Endothelial cell of umbilical vein (primary cell): ENCODE results near the gene TFIP11.

Experiments used
- EZH2 ChIP-seq: IDR thresholded peaks from 2 replicates; pipeline ENCODE4 v1.6.1; 2012; ENCODE audit warnings: borderline replicate concordance, low read depth, mild to moderate bottlenecking, moderate library complexity, low read length, inconsistent platforms; ENCODE audit not compliant: severe bottlenecking
- MYC ChIP-seq: IDR thresholded peaks from one replicate; pipeline ENCODE4 v1.6.1; 2011; ENCODE audit warnings: mild to moderate bottlenecking, low read depth, low read length
- POLR2A ChIP-seq: IDR thresholded peaks from 2 replicates; pipeline ENCODE4 v1.6.1; 2012; ENCODE audit warnings: low read depth, mild to moderate bottlenecking, control low read depth, low read length
- TF ChIP-seq, protein P1 (sequence below), 2 donors: IDR thresholded peaks; 1 replicate in 1 of 2; 2 replicates in 1 of 2; pipeline ENCODE4 v1.5.1; 2011; ENCODE audit warnings: low read length in 2 of 2, mild to moderate bottlenecking in 2 of 2, moderate library complexity in 2 of 2, control low read depth in 1 of 2, inconsistent platforms in 1 of 2, low read depth in 1 of 2; ENCODE audit not compliant: insufficient read depth in 1 of 2; ENCODE audit errors: extremely low read depth in 1 of 2
- TF ChIP-seq, protein P2 (sequence below): IDR thresholded peaks from 2 replicates; pipeline ENCODE4 v1.6.1; 2011; ENCODE audit not compliant: insufficient read depth, insufficient read length

DNA sequence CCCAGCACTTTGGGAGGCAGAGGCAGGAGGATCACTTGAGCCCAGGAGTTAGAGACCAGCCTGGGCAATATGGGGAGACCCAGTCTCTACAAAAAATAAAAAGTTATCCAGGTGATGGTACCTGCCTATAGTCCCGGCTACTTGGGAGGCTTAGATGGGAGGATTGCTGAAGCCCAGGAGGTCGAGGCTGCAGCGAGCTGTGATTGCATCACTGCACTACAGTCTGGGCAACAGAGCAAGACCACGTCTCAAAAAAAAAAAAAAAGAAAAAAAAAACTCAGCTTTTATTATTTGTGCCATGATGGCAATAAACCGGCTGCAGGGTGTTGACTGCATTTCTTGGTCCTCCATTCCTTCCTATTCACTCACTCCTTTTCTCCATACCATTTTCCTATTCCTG, 33.6 kb upstream of the TFIP11 start:
- TF ChIP-seq, protein P1, sequence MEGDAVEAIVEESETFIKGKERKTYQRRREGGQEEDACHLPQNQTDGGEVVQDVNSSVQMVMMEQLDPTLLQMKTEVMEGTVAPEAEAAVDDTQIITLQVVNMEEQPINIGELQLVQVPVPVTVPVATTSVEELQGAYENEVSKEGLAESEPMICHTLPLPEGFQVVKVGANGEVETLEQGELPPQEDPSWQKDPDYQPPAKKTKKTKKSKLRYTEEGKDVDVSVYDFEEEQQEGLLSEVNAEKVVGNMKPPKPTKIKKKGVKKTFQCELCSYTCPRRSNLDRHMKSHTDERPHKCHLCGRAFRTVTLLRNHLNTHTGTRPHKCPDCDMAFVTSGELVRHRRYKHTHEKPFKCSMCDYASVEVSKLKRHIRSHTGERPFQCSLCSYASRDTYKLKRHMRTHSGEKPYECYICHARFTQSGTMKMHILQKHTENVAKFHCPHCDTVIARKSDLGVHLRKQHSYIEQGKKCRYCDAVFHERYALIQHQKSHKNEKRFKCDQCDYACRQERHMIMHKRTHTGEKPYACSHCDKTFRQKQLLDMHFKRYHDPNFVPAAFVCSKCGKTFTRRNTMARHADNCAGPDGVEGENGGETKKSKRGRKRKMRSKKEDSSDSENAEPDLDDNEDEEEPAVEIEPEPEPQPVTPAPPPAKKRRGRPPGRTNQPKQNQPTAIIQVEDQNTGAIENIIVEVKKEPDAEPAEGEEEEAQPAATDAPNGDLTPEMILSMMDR (IDR thresholded peaks at IDR 0.05; ENCODE audit: extremely low read depth in 1 of 2, insufficient read depth in 1 of 2, low read depth in 1 of 2, low read length in 2 of 2) = no peak
- TF ChIP-seq MYC (no peak), POLR2A (no peak), EZH2 (no peak)
- TF ChIP-seq, protein P2, sequence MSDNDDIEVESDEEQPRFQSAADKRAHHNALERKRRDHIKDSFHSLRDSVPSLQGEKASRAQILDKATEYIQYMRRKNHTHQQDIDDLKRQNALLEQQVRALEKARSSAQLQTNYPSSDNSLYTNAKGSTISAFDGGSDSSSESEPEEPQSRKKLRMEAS = no peak
